Effector memory CD4-positive, alpha-beta T cell (primary cell): ENCODE results near the gene CDKL2.

Experiments
- DNase-seq, 3 donors: peaks; one replicate each; pipeline ENCODE4 v3.0.0-alpha.2; 2020
- H3K27ac ChIP-seq: 2 replicates; pipeline ENCODE4 v1.7.0; 2013; ENCODE audit warnings: mild to moderate bottlenecking, low read length, moderate library complexity; ENCODE audit not compliant: insufficient read depth, poor library complexity, severe bottlenecking
- H3K27me3 ChIP-seq: replicated peaks from 2 replicates; pipeline ENCODE4 v1.7.0; 2013; ENCODE audit warnings: mild to moderate bottlenecking, low read length; ENCODE audit not compliant: insufficient read depth, control insufficient read depth, poor library complexity, severe bottlenecking
- H3K36me3 ChIP-seq: 2 replicates; pipeline ENCODE4 v1.7.0; 2013; ENCODE audit warnings: mild to moderate bottlenecking, low read length, moderate library complexity; ENCODE audit not compliant: control insufficient read depth, insufficient read depth
- H3K4me1 ChIP-seq: 2 replicates; pipeline ENCODE4 v1.7.0; 2013; ENCODE audit warnings: low read length, mild to moderate bottlenecking; ENCODE audit not compliant: control insufficient read depth, insufficient read depth, poor library complexity, severe bottlenecking
- H3K4me3 ChIP-seq: 2 replicates; pipeline ENCODE4 v1.7.0; 2013; ENCODE audit warnings: low read length, low read depth, mild to moderate bottlenecking; ENCODE audit not compliant: insufficient read depth, poor library complexity, severe bottlenecking
- H3K9me3 ChIP-seq: 2 replicates; pipeline ENCODE4 v1.7.0; 2013; ENCODE audit warnings: mild to moderate bottlenecking, low read length, moderate library complexity; ENCODE audit not compliant: control insufficient read depth

Gene CDKL2

DNA sequence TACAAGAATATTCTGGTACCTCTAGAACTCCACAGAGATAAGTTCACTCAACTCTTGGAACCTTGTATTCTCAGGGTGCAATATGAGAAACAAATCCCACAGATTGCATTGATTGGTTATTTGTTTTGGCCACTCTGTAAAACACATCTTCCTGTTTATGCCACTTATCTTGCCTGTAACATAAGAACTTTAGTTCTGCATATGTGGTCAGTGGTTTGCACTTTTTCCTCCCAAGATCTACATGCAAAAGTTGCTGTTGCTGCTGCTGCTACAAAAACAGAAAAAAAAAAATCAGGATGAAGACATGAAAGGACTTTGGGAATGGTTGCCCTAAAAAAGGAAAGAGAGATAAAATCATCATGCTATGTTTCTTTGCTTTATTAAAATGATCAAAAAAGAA is 64.8 kb downstream of the CDKL2 start:
- Histone ChIP-seq H3K4me3 (no peak overlapping the region), H3K27me3 (no peaks in the 10 kb centered on the region), H3K27ac (no peak overlapping the region), H3K36me3 (no peaks in the 10 kb centered on the region), H3K4me1 (no peaks in the 10 kb centered on the region), H3K9me3 (no peaks in the 10 kb centered on the region)
- DNase-seq: no peak

DNA sequence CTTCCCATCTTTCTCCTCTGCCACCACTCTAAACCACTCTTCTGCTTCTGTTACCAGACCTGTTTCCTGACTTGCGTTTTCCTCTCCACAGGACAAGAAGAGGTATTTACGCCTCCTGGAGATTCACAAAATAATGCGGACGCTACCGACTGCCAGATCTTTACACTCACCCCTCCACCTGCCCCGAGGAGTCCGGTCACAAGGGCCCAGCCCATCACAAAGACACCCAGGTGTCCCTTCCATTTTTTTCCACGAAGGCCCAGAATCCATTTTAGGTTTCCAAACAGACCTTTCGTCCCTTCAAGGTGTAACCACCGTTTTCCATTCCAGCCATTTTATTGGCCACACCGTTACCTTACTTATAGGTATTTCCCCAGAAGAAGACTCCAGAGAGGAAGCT is 66.3 kb downstream of the CDKL2 start:
- Histone ChIP-seq H3K27me3 (no peaks in the 10 kb centered on the region), H3K36me3 (no peaks in the 10 kb centered on the region), H3K4me3 (no peak overlapping the region), H3K4me1 (no peaks in the 10 kb centered on the region), H3K9me3 (no peaks in the 10 kb centered on the region), H3K27ac (no peak overlapping the region)
- DNase-seq: no peak

DNA sequence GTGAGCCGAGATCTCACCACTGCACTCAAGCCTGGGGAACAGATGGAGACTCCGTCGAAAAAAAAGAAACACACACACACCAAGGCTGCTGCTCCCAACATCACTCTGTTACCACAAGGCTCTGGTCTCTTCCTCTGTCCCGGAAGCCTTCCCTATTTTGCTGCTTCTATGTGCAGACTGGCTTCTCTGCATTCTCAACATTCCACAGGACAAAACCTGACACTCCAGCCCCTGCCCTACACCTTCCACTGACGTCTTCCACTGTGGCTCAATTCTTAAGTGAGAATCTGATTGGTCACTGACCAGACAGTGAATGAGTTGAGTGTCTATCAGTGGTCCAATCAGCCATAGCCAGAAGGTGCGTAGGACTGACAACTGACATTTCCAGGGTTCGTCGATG is 68.5 kb downstream of the CDKL2 start:
- Histone ChIP-seq H3K27ac (no peak overlapping the region), H3K36me3 (no peaks in the 10 kb centered on the region), H3K9me3 (no peaks in the 10 kb centered on the region), H3K27me3 (no peaks in the 10 kb centered on the region), H3K4me1 (no peaks in the 10 kb centered on the region), H3K4me3 (no peak overlapping the region)
- DNase-seq: no peak

DNA sequence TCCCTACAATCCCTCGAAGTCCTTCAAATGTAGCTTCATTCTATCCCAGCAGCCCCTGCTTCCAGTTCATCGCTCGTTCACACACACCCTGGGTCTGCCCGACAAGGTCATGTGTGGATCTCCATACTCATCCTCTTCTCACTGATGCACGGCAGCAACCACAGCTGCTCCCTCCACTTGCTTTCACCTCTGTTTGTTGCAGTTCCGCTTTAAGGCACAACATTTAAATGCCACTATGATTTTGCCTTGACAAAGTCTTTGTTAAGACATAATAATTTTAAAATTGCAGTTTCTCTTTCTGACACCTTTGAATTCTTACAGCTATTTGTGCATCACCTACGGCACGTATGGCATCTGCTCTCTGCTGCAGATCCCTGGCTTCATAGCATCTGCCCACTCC is 72.6 kb downstream of the CDKL2 start:
- Histone ChIP-seq H3K27me3 (no peaks in the 10 kb centered on the region), H3K9me3 (no peaks in the 10 kb centered on the region), H3K36me3 (no peaks in the 10 kb centered on the region), H3K27ac (no peak overlapping the region), H3K4me3 (no peak overlapping the region), H3K4me1 (no peaks in the 10 kb centered on the region)
- no peak for DNase-seq

DNA sequence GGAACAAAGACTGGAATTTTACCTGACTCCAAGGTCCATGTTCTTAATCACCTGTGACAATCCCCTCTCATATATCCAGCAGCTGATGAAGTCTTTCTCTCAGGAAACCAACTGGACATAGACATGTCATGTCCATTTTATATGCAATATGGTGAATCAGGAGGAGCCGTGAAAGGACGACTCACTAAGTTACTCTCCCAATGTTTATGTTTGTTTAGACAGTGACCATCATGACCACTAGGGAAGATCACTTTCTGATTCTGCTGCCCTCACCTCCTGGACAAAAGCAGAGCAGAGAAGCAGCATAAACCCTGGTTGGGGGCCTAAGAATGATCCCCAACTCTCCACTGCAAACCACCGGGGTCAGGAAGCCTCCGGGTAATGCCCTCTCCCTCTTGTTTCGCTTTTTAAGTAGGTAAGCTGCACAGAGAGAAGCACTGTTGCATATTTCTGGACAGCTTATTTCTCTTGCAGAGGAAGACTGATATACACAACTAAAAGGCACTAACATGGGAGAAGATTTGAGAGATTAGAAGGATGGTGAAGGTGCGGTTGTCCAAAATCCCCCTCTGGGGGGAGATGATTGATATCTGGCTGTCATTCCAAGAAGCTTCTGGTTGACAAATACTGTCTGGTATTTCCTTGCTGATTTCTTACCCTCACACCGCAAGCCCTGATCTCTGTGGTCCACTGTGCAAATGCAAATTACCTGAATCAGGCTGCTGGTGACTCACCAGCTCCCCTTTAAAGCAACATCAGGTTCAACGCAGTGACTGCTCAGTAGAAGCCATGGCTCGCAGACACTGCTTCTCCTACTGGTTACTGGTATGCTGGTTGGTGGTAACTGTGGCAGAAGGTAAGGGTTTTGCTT is 74.8 kb downstream of the CDKL2 start, which contains the start of gene ODAPH:
Gene ODAPH (plus strand): TSS at position 773 of the 871 bp plus-strand sequence. CDS start 17 bp downstream, at position 790.
- Histone ChIP-seq H3K27ac (no peak within 1 kb of the TSS), H3K27me3 (no peaks in the 10 kb centered on the region), H3K36me3 (no peaks in the 10 kb centered on the region), H3K4me1 (no peaks in the 10 kb centered on the region), H3K4me3 (no peak within 1 kb of the TSS), H3K9me3 (no peaks in the 10 kb centered on the region)
- no peak for DNase-seq

DNA sequence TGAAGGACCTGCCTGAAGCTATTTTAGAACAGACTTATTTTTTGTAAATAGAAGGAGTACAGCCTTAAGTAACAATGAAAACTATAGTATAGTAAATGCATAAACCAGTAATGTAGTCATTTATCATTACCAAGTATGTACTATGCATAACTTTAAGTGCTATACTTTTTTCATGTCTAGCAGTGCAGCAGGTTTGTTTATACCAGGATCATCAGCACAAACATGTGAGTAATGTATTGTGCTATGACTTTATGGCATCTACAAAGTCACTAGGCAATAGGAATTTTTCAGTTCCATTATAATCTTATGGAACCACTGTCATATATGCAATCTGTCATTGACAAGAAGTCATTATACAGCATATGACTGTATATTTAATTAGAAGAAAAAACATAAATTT is 77.9 kb downstream of the CDKL2 start:
- no peak overlapping the region for H3K27ac ChIP-seq
- H3K27me3 ChIP-seq: no peaks in the 10 kb centered on the region
- no peak for DNase-seq
- no peaks in the 10 kb centered on the region for H3K36me3 ChIP-seq
- H3K9me3 ChIP-seq: no peaks in the 10 kb centered on the region
- H3K4me1 ChIP-seq: no peaks in the 10 kb centered on the region
- no peak overlapping the region for H3K4me3 ChIP-seq

DNA sequence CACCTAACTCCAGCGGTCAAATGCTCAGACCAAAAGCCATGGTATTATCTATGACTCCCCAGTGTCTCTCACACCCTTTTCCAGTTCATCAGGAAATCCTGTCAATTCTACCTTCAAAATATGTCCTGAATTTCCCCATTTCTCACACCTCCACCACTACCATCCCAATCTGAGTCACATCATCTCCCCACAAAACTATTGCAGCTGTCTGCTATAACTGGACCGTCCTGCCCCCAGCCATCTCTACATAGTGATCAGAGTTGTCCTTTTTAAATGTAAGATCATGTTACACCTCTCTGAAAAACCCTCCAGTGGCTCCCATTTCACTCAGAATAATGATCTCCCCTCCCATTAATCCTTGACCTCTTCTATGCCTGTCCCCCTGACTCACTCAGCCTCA is 81.3 kb downstream of the CDKL2 start:
- peaks cover 10% of the 10 kb centered on the region for H3K36me3 ChIP-seq
- no peak for DNase-seq
- no peaks in the 10 kb centered on the region for H3K9me3 ChIP-seq
- no peaks in the 10 kb centered on the region for H3K4me1 ChIP-seq
- H3K27me3 ChIP-seq: no peaks in the 10 kb centered on the region
- H3K27ac ChIP-seq: no peak overlapping the region
- H3K4me3 ChIP-seq: no peak overlapping the region

DNA sequence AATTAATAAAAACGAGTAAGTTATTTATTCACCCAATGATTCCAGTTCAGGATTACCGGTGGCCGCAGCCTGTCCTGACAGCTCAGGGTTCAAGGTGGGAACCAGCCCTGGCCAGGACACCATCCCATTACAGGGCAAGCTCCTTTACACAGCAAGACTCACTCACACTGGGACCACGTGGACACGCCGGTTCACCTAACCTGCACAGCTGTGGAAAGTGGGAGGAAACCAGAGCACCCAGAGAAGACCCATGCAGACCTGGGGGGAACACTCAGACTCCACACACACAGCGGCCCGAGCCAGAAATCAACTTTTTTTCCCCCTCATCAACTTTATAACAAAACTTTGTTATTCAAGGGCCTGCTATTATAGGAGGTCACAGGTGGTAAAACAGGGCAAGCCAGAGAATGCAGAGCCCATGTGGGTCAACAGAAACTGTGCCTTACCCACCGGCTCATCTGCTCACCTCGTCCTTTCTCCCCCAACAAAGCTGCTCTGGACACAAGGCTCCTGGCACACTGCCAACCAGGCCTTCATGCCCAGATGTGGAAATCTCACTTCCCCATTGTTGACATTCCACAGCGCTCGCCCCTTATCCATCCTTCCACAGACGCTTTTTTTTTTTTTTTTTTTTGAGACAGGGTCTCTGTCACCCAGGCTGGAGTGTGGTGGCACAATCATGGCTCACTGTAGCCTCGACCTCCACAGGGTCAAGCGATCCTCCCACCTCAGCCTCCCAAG is 82.5 kb downstream of the CDKL2 start:
- Histone ChIP-seq H3K4me1 (no peaks in the 10 kb centered on the region), H3K4me3 (no peak overlapping the region), H3K9me3 (no peaks in the 10 kb centered on the region), H3K27ac (no peak overlapping the region), H3K27me3 (no peaks in the 10 kb centered on the region), H3K36me3 (peaks cover 10% of the 10 kb centered on the region)
- DNase-seq: no peak

DNA sequence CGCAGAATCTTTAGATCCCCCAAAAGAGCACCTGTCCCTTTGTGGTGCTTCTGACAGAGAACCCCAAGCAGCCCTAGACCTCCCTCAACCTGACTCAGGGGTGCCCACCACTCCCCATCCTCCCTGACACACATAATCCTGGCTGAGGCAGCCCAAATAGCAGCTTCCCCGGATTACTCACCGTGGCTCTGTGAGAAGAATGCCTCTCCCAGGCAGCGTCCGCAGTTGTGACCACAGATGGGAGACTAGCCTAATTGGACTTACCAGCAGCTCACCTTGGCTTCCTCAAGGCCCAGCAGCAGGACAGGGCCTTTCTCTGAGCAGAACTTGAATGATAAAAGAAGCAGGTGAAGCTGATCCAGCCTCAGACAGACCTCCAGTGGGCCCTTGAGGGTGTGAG is 84.8 kb downstream of the CDKL2 start:
- H3K27me3 ChIP-seq: no peaks in the 10 kb centered on the region
- H3K27ac ChIP-seq: no peak overlapping the region
- DNase-seq: no peak
- H3K36me3 ChIP-seq: peaks cover 10% of the 10 kb centered on the region
- no peaks in the 10 kb centered on the region for H3K4me1 ChIP-seq
- H3K9me3 ChIP-seq: no peaks in the 10 kb centered on the region
- no peak overlapping the region for H3K4me3 ChIP-seq

DNA sequence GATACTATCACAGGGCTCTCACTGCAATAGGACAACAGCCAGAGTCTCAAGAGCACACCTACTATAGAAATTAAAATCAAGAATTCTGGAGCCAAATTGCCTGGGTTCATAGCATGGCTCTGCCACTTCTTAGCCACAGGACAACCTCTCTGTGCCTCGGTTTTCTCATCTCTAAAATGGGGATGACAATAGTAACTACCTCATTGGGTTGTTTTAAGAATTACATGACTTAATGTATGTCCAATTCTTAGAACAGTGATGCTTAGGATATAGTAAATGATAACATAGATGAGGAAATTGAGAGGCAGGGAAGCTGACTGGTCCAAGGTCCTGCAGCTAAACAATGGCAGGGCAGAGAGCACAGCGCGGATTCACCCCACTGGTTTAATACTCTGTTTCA is 85.5 kb downstream of the CDKL2 start:
- Histone ChIP-seq H3K9me3 (no peaks in the 10 kb centered on the region), H3K4me3 (no peak overlapping the region), H3K36me3 (peaks cover 11% of the 10 kb centered on the region), H3K4me1 (no peaks in the 10 kb centered on the region), H3K27ac (no peak overlapping the region), H3K27me3 (no peaks in the 10 kb centered on the region)
- no peak for DNase-seq
